Lung (tissue), 12 donors: ENCODE data around the gene ZNF3. TPM values are rescaled to one million over a fixed set of nuclear protein-coding genes. Genes with fewer than 3 reads are reported as not detected.

Experiments used
- ATAC-seq: fragments of 200-7000 bp; cut with Tn5 transposase; one replicate; pipeline ENCODE4 v1.9.1; 2020; ENCODE audit warnings: moderate number of reproducible peaks; ENCODE audit not compliant: insufficient read depth, low FRiP score
- DNase-seq, 3 donors: peaks; one replicate each; pipeline ENCODE4 v3.0.0-alpha.2; 2013 to 2017
- H3K27ac ChIP-seq, 2 donors: one replicate each; pipeline ENCODE4 v1.5.1; 2013; ENCODE audit warnings: mild to moderate bottlenecking in 2 of 2, moderate library complexity in 2 of 2, control low read depth in 1 of 2, inconsistent platforms in 1 of 2, low read depth in 1 of 2, low read length in 1 of 2
- H3K27me3 ChIP-seq, 3 donors: one replicate each; pipeline ENCODE4 v1.5.1; 2013; ENCODE audit warnings: low read length in 2 of 3; ENCODE audit not compliant: control insufficient read depth in 3 of 3, insufficient read depth in 3 of 3
- H3K36me3 ChIP-seq, 4 donors: one replicate each; pipeline ENCODE4 v1.5.1; 2013; ENCODE audit warnings: low read length in 4 of 4, mild to moderate bottlenecking in 1 of 4, moderate library complexity in 1 of 4; ENCODE audit not compliant: control insufficient read depth in 4 of 4, insufficient read depth in 4 of 4
- H3K4me1 ChIP-seq, 5 donors: one replicate each; pipeline ENCODE4 v1.5.1; 2013; ENCODE audit warnings: low read length in 5 of 5, mild to moderate bottlenecking in 2 of 5, moderate library complexity in 1 of 5; ENCODE audit not compliant: control insufficient read depth in 5 of 5, insufficient read depth in 5 of 5
- H3K4me3 ChIP-seq: one replicate; pipeline ENCODE4 v1.5.1; 2013; ENCODE audit warnings: mild to moderate bottlenecking, control low read depth, moderate library complexity
- H3K9ac ChIP-seq, 2 donors: one replicate each; pipeline ENCODE4 v1.5.1; 2013; ENCODE audit warnings: low read length in 2 of 2, control low read depth in 1 of 2; ENCODE audit not compliant: insufficient read depth in 1 of 2
- H3K9me3 ChIP-seq, 4 donors: one replicate each; pipeline ENCODE4 v1.5.1; 2013; ENCODE audit warnings: low read length in 3 of 4, mild to moderate bottlenecking in 1 of 4, moderate library complexity in 1 of 4; ENCODE audit not compliant: control insufficient read depth in 4 of 4, insufficient read depth in 3 of 4
- CTCF ChIP-seq: IDR thresholded peaks from 2 replicates; pipeline ENCODE4 v1.5.1; 2012; ENCODE audit warnings: mild to moderate bottlenecking; ENCODE audit errors: control extremely low read depth, extremely low read depth
- WGBS, 2 donors: extraction: QIAGEN DNeasy Blood & Tissue Kit; methylation state at CpG; one replicate each; pipeline ENCODE4 v1.1.7; 2013; 5-methylcytosine and 5-hydroxymethylcytosine counted together
- polyA plus RNA-seq, 2 donors: library from polyadenylated mRNA; stranded (reverse); fragments of 200-250 nt; gene quantifications; one replicate each; pipeline ENCODE4 v1.2.1, GENCODE V29; 2013
- total RNA-seq, 2 donors: library from RNA; depleted of rRNA in 1 of 2; stranded (reverse); fragments of >200 nt in 1 of 2; gene quantifications; one replicate each; pipeline ENCODE4 v1.2.1, GENCODE V29; 2014 to 2021
- donor health status: control.
- donor health status: control.
- donor health status: Bipolar disorder and iron deficiency.
- donor health status: healthy.
- donor health status: DM: yes; HTN: yes; CAD: no.

ZNF3 gene
- total and polyA plus RNA-seq, 4 donors, result 12.8 to 30.5 (median 23.4) TPM

- Histone ChIP-seq H3K36me3 (peaks cover 0 to 4% (median 1%) of the 10 kb centered on the region in 4 donors), H3K27ac (no peak overlapping the region), H3K9ac (no peak overlapping the region), H3K27me3 (no peaks in the 10 kb centered on the region), H3K4me3 (no peak overlapping the region), H3K9me3 (peaks cover 0 to 3% (median 0%) of the 10 kb centered on the region in 4 donors), H3K4me1 (peaks cover 0 to 8% (median 2%) of the 10 kb centered on the region in 5 donors)
- DNase-seq, result no peak
- no peak for TF ChIP-seq CTCF
- WGBS, 2 donors, result 91 to 93% methylated on average over 4 of the region's 4 CpGs
- ATAC-seq, result no peak
Observed at GRCh38 chr7:100048680-100049079, 32.8 kb downstream of the ZNF3 start.

- Histone ChIP-seq H3K4me1 (peaks cover 0 to 2% (median 0%) of the 10 kb centered on the region in 5 donors), H3K27ac (no peak overlapping the region), H3K9me3 (peaks cover 0 to 3% (median 0%) of the 10 kb centered on the region in 4 donors), H3K36me3 (peaks cover 0 to 1% (median 0%) of the 10 kb centered on the region in 4 donors), H3K27me3 (no peaks in the 10 kb centered on the region), H3K9ac (no peak overlapping the region), H3K4me3 (no peak overlapping the region)
- ATAC-seq, result no peak
- no peak for TF ChIP-seq CTCF
- DNase-seq, result no peak
- 37 to 58% methylated on average over 6 of the region's 6 CpGs for WGBS, 2 donors
Observed at GRCh38 chr7:100044718-100045117, 36.8 kb downstream of the ZNF3 start.

- no peak for DNase-seq
- Histone ChIP-seq H3K9ac (no peak overlapping the region), H3K36me3 (peaks cover 2 to 10% (median 8%) of the 10 kb centered on the region in 4 donors), H3K9me3 (no peaks in the 10 kb centered on the region), H3K4me1 (peaks cover 0 to 28% (median 5%) of the 10 kb centered on the region in 5 donors), H3K4me3 (no peak overlapping the region), H3K27ac (no peak overlapping the region), H3K27me3 (no peaks in the 10 kb centered on the region)
- no peak for ATAC-seq
- no peak for TF ChIP-seq CTCF
- WGBS, 2 donors, result 33 to 72% methylated on average over 7 of the region's 7 CpGs
Observed at GRCh38 chr7:100040575-100040974, 40.9 kb downstream of the ZNF3 start.

- no peak for ATAC-seq
- 88 to 89% methylated on average over 7 of the region's 7 CpGs for WGBS, 2 donors
Observed at GRCh38 chr7:100038326-100038725, 43.2 kb downstream of the ZNF3 start.

More at GRCh38 chr7:100038326-100038725, 43.2 kb downstream of the ZNF3 start:
- Histone ChIP-seq H3K4me1 (peaks cover 0 to 28% (median 5%) of the 10 kb centered on the region in 5 donors), H3K27me3 (no peaks in the 10 kb centered on the region), H3K27ac (no peak overlapping the region), H3K4me3 (no peak overlapping the region), H3K9ac (no peak overlapping the region), H3K36me3 (peaks cover 15 to 31% (median 27%) of the 10 kb centered on the region in 4 donors), H3K9me3 (no peaks in the 10 kb centered on the region)
- DNase-seq, result no peak
- TF ChIP-seq CTCF, result no peak
